A549 (cell line): ENCODE measurements around the gene LIN37. TPM values are rescaled to one million over a fixed set of nuclear protein-coding genes. Genes with fewer than 3 reads are reported as not detected.

ENCODE experiments used
- ATAC-seq, 2 experiments: fragments of 200-7000 bp in 1 of 2; fragments of >200 bp in 1 of 2; cut with Nextera tagmentation in 1 of 2; cut with Tn5 transposase in 1 of 2; 3 replicates each; pipeline versions ENCODE4 v1.8.0 to v1.9.1; 2018 to 2020; ENCODE audit warnings: mild to moderate bottlenecking in 1 of 2, moderate library complexity in 1 of 2
- CTCF ChIA-PET: fragments of 300-600 bp; sonication (Branson Sonifier 250); formaldehyde crosslinking; extraction: SDS; loops from one replicate; lab custom pipeline; 2021; ENCODE audit warnings: antibody characterized with exemption, inconsistent platforms; lab: Yijun Ruan, JAX
- POLR2A ChIA-PET: fragments of 350-600 bp; formaldehyde crosslinking; extraction: SDS; loops from one replicate; lab custom pipeline; 2021; ENCODE audit warnings: antibody characterized with exemption, inconsistent platforms; lab: Yijun Ruan, JAX
- DNase-seq, 2 experiments: peaks; one replicate each; pipeline versions ENCODE4 v3.0.0 to v3.0.0-alpha.2; 2011 to 2016; ENCODE audit warnings: low read depth in 1 of 2, low spot score in 1 of 2
- FAIRE-seq: peaks from 2 replicates; lab custom pipeline; 2011; peaks lifted over from hg19 to GRCh38; lab: Jason Lieb, UNC
- H3K27ac ChIP-seq, 2 experiments: fragments of >200 bp; sonication (Bioruptor Twin); formaldehyde crosslinking; 3 replicates each; pipeline ENCODE4 v1.5.1; 2016 to 2017
- H3K4me1 ChIP-seq: fragments of >200 bp; sonication (Bioruptor Twin); formaldehyde crosslinking; 3 replicates; pipeline ENCODE4 v1.6.1; 2016
- H3K4me2 ChIP-seq: fragments of >200 bp; sonication (Bioruptor Twin); formaldehyde crosslinking; 3 replicates; pipeline ENCODE4 v1.6.1; 2016
- H3K4me3 ChIP-seq: fragments of >200 bp; sonication (Bioruptor Twin); formaldehyde crosslinking; 3 replicates; pipeline ENCODE4 v1.5.1; 2016
- H3K9me3 ChIP-seq: fragments of >200 bp; sonication (Bioruptor Twin); formaldehyde crosslinking; 3 replicates; pipeline ENCODE4 v1.6.1; 2016
- CBX2 ChIP-seq: fragments of 200-600 bp; sonication (generic); IDR thresholded peaks from 2 replicates; pipeline ENCODE4 v1.6.1; 2016; ENCODE audit warnings: low read depth, mild to moderate bottlenecking, borderline replicate concordance
- CHD4 ChIP-seq: fragments of 200-600 bp; sonication (generic); IDR thresholded peaks from 2 replicates; pipeline ENCODE4 v1.6.1; 2016; ENCODE audit warnings: antibody characterized with exemption, mild to moderate bottlenecking, borderline replicate concordance
- EHF ChIP-seq: fragments of 250-450 bp; sonication (Bioruptor Pico); IDR thresholded peaks from 2 replicates; pipeline ENCODE4 v1.5.0; 2020; ENCODE audit warnings: mild to moderate bottlenecking
- ESRRA ChIP-seq: fragments of 150-350 bp; IDR thresholded peaks from 2 replicates; pipeline ENCODE4 v1.6.1; 2014; ENCODE audit warnings: mild to moderate bottlenecking, low read length, borderline replicate concordance
- FOSB ChIP-seq: fragments of 250-450 bp; sonication (Bioruptor Pico); IDR thresholded peaks from 2 replicates; pipeline ENCODE4 v1.5.0; 2020; ENCODE audit warnings: mild to moderate bottlenecking, moderate library complexity
- FOSL2 ChIP-seq, 2 experiments: fragments of 450-650 bp in 1 of 2; fragments of >200 bp in 1 of 2; sonication (Bioruptor Twin) in 1 of 2; formaldehyde crosslinking; IDR thresholded peaks; 2 replicates each; pipeline versions ENCODE4 v1.5.0 to v1.6.1; 2016 to 2020; ENCODE audit warnings: mild to moderate bottlenecking in 1 of 2, moderate library complexity in 1 of 2
- HOXA7 ChIP-seq: fragments of 250-450 bp; sonication (Bioruptor Pico); IDR thresholded peaks from 2 replicates; pipeline ENCODE4 v1.5.0; 2020; ENCODE audit warnings: mild to moderate bottlenecking, moderate library complexity
- HOXB13 ChIP-seq: fragments of 250-450 bp; sonication (Bioruptor Pico); IDR thresholded peaks from 2 replicates; pipeline ENCODE4 v1.5.0; 2020; ENCODE audit warnings: low read depth, mild to moderate bottlenecking, moderate library complexity
- HOXB5 ChIP-seq: fragments of 250-450 bp; sonication (Bioruptor Pico); IDR thresholded peaks from 2 replicates; pipeline ENCODE4 v1.5.0; 2020; ENCODE audit warnings: mild to moderate bottlenecking, moderate library complexity
- KDM5A ChIP-seq: fragments of 200-600 bp; sonication (generic); IDR thresholded peaks from 2 replicates; pipeline ENCODE4 v1.6.1; 2016; ENCODE audit warnings: antibody characterized with exemption, mild to moderate bottlenecking
- MAFK ChIP-seq: fragments of 450-650 bp; IDR thresholded peaks from 2 replicates; pipeline ENCODE4 v1.6.1; 2014; ENCODE audit not compliant: partially characterized antibody
- NPAS2 ChIP-seq: fragments of 250-450 bp; sonication (Bioruptor Pico); IDR thresholded peaks from 2 replicates; pipeline ENCODE4 v1.8.0; 2022; ENCODE audit warnings: mild to moderate bottlenecking, moderate library complexity, borderline replicate concordance
- NR3C1 ChIP-seq: fragments of >200 bp; sonication (Bioruptor Twin); formaldehyde crosslinking; IDR thresholded peaks from 3 replicates; pipeline ENCODE4 v1.6.1; 2017
- RAD21 ChIP-seq, 2 experiments: fragments of >200 bp in 1 of 2; sonication (Bioruptor Twin) in 1 of 2; formaldehyde crosslinking in 1 of 2; IDR thresholded peaks in 1 of 2; conservative IDR thresholded peaks in 1 of 2; 2 replicates in 1 of 2; 3 replicates in 1 of 2; pipeline ENCODE4 v1.6.1; 2012 to 2018; ENCODE audit warnings: inconsistent platforms in 1 of 2
- RCOR1 ChIP-seq: fragments of 150-350 bp; IDR thresholded peaks from 2 replicates; pipeline ENCODE4 v1.6.1; 2014; ENCODE audit warnings: antibody characterized with exemption, low read length, low read depth
- RNF2 ChIP-seq: fragments of 200-600 bp; sonication (generic); IDR thresholded peaks from 2 replicates; pipeline ENCODE4 v1.6.1; 2016; ENCODE audit warnings: low read depth, mild to moderate bottlenecking, antibody characterized with exemption, moderate library complexity, borderline replicate concordance
- SMC3 ChIP-seq: fragments of >200 bp; sonication (Bioruptor Twin); formaldehyde crosslinking; IDR thresholded peaks from 3 replicates; pipeline ENCODE4 v1.6.1; 2018; ENCODE audit warnings: inconsistent platforms
- TFCP2L1 ChIP-seq: fragments of 250-450 bp; sonication (Bioruptor Pico); IDR thresholded peaks from 2 replicates; pipeline ENCODE4 v1.5.0; 2021; ENCODE audit warnings: mild to moderate bottlenecking
- ZC3H11A ChIP-seq: fragments of 450-650 bp; IDR thresholded peaks from 2 replicates; pipeline ENCODE4 v1.6.1; 2014; ENCODE audit warnings: antibody characterized with exemption, mild to moderate bottlenecking
- ZFP36 ChIP-seq: fragments of 450-650 bp; IDR thresholded peaks from 2 replicates; pipeline ENCODE4 v1.6.1; 2014; ENCODE audit warnings: borderline replicate concordance; ENCODE audit not compliant: partially characterized antibody
- WGBS: methylation state at CpG from one replicate; pipeline ENCODE4 v1.1.6; 2017; ENCODE audit errors: missing lambda C conversion rate; 5-methylcytosine and 5-hydroxymethylcytosine counted together
- polyA plus RNA-seq, 4 experiments: library from polyadenylated mRNA; depleted of rRNA in 3 of 4; stranded (reverse); fragments of >200 nt; fragmentation: RNase III in 1 of 4; extraction: RNeasy Plus Mini Kit Qiagen cat#74134 plus additional on column Dnase treatment in 1 of 4; gene quantifications; 2 replicates in 3 of 4; 3 replicates in 1 of 4; pipeline ENCODE4 v1.2.3, GENCODE V29; 2011 to 2017
- TF ChIP-seq, protein P1 (sequence below): fragments of 450-650 bp; IDR thresholded peaks from 2 replicates; pipeline ENCODE4 v1.6.1; 2014; ENCODE audit warnings: antibody characterized with exemption
- TF ChIP-seq, protein P2 (sequence below): fragments of 250-450 bp; sonication (Bioruptor Pico); IDR thresholded peaks from 2 replicates; pipeline ENCODE4 v1.5.0; 2021; ENCODE audit warnings: mild to moderate bottlenecking, moderate library complexity, borderline replicate concordance
- TF ChIP-seq, protein P3 (sequence below): fragments of >200 bp; sonication (Bioruptor Twin); formaldehyde crosslinking; IDR thresholded peaks from 3 replicates; pipeline ENCODE4 v1.6.1; 2016
- TF ChIP-seq, protein P4 (sequence below): fragments of 250-450 bp; sonication (Bioruptor Pico); IDR thresholded peaks from 2 replicates; pipeline ENCODE4 v1.5.0; 2020; ENCODE audit warnings: low read depth, mild to moderate bottlenecking, moderate library complexity

LIN37 gene
- polyA plus RNA-seq, 2 of the 4 experiments (the other 2 are of a cell fraction): 8.1 to 23.1 TPM

DNA sequence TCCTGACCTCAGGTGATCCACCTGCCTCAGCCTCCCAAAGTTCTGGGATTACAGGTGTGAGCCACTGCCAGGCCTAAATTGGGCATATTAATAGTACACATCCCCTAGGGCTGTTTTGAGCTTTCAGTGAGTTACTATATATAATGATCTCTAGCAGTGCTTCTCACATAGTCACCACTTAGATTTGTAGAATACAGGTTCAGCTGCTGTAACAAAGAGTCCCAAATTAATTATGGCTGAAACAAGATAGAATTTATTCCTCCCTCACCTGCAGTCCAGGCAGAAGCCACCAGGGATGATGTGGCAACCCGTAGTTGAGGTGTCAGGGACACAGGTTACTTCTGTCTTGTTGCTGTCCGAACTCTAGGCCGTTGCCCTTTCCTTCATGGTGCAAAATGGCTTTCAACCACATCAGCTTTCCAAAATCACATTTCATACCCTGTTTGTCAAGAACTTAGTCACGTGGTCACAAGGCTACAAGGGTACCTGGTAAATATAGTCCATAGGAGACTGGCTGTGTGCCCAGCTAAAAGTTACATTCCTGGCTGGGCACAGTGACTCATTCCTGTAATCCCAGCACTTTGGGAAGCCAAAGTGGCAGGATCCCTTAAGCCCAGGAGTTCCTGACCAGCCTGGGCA is 12.5 kb downstream of the LIN37 start:
- no peaks in the 10 kb centered on the region for H3K9me3 ChIP-seq
- ATAC-seq (no peak), FAIRE-seq (no peak), DNase-seq (peak in 1 of 2 experiments; percentile 47)
- ChIA-PET CTCF (interaction anchor here (1.0 to 2.4 kb wide), 6 partner anchors 13 to 168 kb away, joined by 3 to 8 read pairs (median 4); no protein-coding TSS in a partner anchor), POLR2A (interaction anchor here (0.5 to 0.9 kb wide), 2 partner anchors 13 kb away, joined by 3 read pairs; partner anchors contain the start of gene LIN37)
- TF ChIP-seq, protein P1, sequence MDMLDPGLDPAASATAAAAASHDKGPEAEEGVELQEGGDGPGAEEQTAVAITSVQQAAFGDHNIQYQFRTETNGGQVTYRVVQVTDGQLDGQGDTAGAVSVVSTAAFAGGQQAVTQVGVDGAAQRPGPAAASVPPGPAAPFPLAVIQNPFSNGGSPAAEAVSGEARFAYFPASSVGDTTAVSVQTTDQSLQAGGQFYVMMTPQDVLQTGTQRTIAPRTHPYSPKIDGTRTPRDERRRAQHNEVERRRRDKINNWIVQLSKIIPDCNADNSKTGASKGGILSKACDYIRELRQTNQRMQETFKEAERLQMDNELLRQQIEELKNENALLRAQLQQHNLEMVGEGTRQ: peak; percentile 66
- TF ChIP-seq FOSL2 (IDR thresholded peaks at IDR 0.05): 0 out of 2 replicates have a peak, but pooled peaks have one; percentile 14
- peak; percentile 40; the same call in 1 of the 2 replicates for TF ChIP-seq FOSL2 (CRISPR knock-in tag; IDR thresholded peaks at IDR 0.05)
- TF ChIP-seq NR3C1: no peak
- no peak for TF ChIP-seq MAFK
- TF ChIP-seq HOXB5 (CRISPR knock-in tag): no peak
- no peak overlapping the region for H3K4me3 ChIP-seq
- H3K4me2 ChIP-seq: no peak overlapping the region
- 83% methylated on average over 4 of the region's 4 CpGs for WGBS
- H3K27ac ChIP-seq: no peak overlapping the region
- H3K4me1 ChIP-seq: peaks cover 27% of the 10 kb centered on the region

DNA sequence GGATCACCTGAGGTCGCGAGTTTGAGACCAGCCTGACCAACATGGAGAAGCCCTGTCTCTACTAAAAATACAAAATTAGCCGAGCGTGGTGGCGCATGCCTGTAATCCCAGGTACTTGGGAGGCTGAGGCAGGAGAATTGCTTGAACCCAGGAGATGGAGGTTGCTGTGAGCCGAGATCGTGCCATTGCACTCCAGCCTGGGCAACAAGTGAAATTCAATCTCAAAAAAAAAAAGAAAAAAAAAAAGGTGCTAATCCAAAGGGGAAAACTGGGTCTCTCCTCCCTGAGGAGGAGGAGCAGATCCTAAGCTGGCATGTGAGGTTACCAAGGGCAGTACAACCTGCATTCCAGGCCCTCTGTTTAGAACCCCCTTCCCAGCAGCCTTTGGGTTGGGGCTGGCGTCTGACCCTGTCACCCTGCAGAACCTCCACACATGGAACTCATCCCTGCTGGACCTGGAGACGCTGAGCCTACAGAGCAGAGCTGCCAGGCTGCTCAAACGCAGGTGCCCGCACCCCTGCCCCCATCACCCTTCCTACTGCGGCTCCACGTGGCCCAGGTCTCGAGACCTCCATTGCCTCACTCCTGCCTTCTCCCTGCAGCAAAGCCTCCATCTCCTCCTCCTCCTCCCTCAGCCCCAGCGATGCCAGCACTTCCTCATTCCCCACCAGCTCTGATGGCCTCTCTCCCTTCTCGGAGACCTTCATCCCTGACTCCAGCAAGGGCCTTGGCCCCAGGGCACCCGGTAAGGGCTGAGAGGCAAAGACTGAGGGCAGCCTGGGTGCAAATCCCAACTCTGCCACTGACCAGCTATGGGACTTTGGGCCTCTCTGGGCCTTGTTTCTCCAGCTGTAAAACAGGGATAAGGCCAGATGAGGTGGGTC is 16.3 kb downstream of the LIN37 start:
- Histone ChIP-seq H3K4me2 (no peak overlapping the region), H3K4me1 (peaks cover 13% of the 10 kb centered on the region; the same call in 2 of the 3 replicates), H3K9me3 (no peaks in the 10 kb centered on the region), H3K4me3 (no peak overlapping the region)
- ChIA-PET CTCF (interaction anchor here (0.6 to 1.9 kb wide), 8 partner anchors 12 to 630 kb away, joined by 3 to 6 read pairs (median 3); partner anchors contain the start of genes LGI4 and LIN37), POLR2A (interaction anchor here (0.9 to 1.0 kb wide), 2 partner anchors 16 to 19 kb away, joined by 5 read pairs; partner anchors contain the start of genes LIN37, PSENEN and U2AF1L4)
- FAIRE-seq (no peak), DNase-seq (no peak), ATAC-seq (no peak)
- WGBS: 93% methylated on average over 17 of the region's 17 CpGs
- no peak for TF ChIP-seq SMC3
- no peak for TF ChIP-seq FOSB (CRISPR knock-in tag)
- no peak for TF ChIP-seq RNF2
- TF ChIP-seq RCOR1: no peak
- TF ChIP-seq, protein P2, sequence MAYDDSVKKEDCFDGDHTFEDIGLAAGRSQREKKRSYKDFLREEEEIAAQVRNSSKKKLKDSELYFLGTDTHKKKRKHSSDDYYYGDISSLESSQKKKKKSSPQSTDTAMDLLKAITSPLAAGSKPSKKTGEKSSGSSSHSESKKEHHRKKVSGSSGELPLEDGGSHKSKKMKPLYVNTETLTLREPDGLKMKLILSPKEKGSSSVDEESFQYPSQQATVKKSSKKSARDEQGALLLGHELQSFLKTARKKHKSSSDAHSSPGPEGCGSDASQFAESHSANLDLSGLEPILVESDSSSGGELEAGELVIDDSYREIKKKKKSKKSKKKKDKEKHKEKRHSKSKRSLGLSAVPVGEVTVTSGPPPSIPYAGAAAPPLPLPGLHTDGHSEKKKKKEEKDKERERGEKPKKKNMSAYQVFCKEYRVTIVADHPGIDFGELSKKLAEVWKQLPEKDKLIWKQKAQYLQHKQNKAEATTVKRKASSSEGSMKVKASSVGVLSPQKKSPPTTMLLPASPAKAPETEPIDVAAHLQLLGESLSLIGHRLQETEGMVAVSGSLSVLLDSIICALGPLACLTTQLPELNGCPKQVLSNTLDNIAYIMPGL (CRISPR knock-in tag): no peak
- no peak for TF ChIP-seq ZC3H11A
- TF ChIP-seq, protein P3, sequence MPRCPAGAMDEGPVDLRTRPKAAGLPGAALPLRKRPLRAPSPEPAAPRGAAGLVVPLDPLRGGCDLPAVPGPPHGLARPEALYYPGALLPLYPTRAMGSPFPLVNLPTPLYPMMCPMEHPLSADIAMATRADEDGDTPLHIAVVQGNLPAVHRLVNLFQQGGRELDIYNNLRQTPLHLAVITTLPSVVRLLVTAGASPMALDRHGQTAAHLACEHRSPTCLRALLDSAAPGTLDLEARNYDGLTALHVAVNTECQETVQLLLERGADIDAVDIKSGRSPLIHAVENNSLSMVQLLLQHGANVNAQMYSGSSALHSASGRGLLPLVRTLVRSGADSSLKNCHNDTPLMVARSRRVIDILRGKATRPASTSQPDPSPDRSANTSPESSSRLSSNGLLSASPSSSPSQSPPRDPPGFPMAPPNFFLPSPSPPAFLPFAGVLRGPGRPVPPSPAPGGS: no peak
- TF ChIP-seq, protein P4, sequence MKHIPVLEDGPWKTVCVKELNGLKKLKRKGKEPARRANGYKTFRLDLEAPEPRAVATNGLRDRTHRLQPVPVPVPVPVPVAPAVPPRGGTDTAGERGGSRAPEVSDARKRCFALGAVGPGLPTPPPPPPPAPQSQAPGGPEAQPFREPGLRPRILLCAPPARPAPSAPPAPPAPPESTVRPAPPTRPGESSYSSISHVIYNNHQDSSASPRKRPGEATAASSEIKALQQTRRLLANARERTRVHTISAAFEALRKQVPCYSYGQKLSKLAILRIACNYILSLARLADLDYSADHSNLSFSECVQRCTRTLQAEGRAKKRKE (CRISPR knock-in tag): no peak
- no peak for TF ChIP-seq NR3C1
- TF ChIP-seq ESRRA: no peak
- TF ChIP-seq ZFP36: no peak
- no peak for TF ChIP-seq NPAS2 (CRISPR knock-in tag)
- no peak for TF ChIP-seq HOXB13 (CRISPR knock-in tag)
- TF ChIP-seq CBX2: no peak
- no peak for TF ChIP-seq HOXA7
- TF ChIP-seq RAD21 (conservative IDR thresholded peaks at IDR 0.05 in 1 of 2, IDR thresholded peaks at IDR 0.05 in 1 of 2): no peak
- TF ChIP-seq TFCP2L1: no peak
- no peak for TF ChIP-seq CHD4
- TF ChIP-seq KDM5A: no peak
- no peak for TF ChIP-seq EHF (CRISPR knock-in tag)
- TF ChIP-seq, all 56 proteins: peak for 0
- no peak overlapping the region for H3K27ac ChIP-seq
